Kidney (tissue), 14 donors: ENCODE measurements around the gene GNG4. TPM values are rescaled to one million over a fixed set of nuclear protein-coding genes. Genes with fewer than 3 reads are reported as not detected.

Experiments used
- DNase-seq, 5 donors: peaks; one replicate each; pipeline ENCODE4 v3.0.0-alpha.2; 2013 to 2020
- FAIRE-seq: peaks from 2 replicates; lab custom pipeline; 2012; peaks lifted over from hg19 to GRCh38; lab: Jason Lieb, UNC
- H3K27ac ChIP-seq, 2 donors: one replicate each; pipeline ENCODE4 v1.7.0; 2013; ENCODE audit warnings: low read depth in 2 of 2, low read length in 2 of 2, inconsistent platforms in 1 of 2
- H3K27me3 ChIP-seq: one replicate; pipeline ENCODE4 v1.7.1; 2013; ENCODE audit warnings: low read length, inconsistent platforms; ENCODE audit not compliant: control insufficient read depth, insufficient read depth
- H3K36me3 ChIP-seq, 3 donors: one replicate each; pipeline versions ENCODE4 v1.7.0 to v1.7.1; 2013; ENCODE audit warnings: low read length in 3 of 3, control low read depth in 1 of 3, inconsistent platforms in 1 of 3; ENCODE audit not compliant: insufficient read depth in 3 of 3, control insufficient read depth in 2 of 3
- H3K4me1 ChIP-seq, 3 donors: one replicate each; pipeline versions ENCODE4 v1.7.0 to v1.7.1; 2013; ENCODE audit warnings: low read length in 3 of 3, inconsistent platforms in 1 of 3, low read depth in 1 of 3; ENCODE audit not compliant: control insufficient read depth in 2 of 3, insufficient read depth in 2 of 3
- H3K4me3 ChIP-seq, 3 donors: one replicate each; pipeline versions ENCODE4 v1.7.0 to v1.8.1; 2013; ENCODE audit warnings: low read length in 3 of 3, control low read depth in 1 of 3, inconsistent platforms in 1 of 3
- H3K9ac ChIP-seq, 3 donors: one replicate each; pipeline versions ENCODE4 v1.7.0 to v1.7.1; 2013; ENCODE audit warnings: low read length in 3 of 3, control low read depth in 1 of 3, inconsistent platforms in 1 of 3
- H3K9me3 ChIP-seq, 3 donors: one replicate each; pipeline versions ENCODE4 v1.7.0 to v1.7.1; 2013; ENCODE audit warnings: low read length in 3 of 3, control low read depth in 1 of 3, inconsistent platforms in 1 of 3; ENCODE audit not compliant: control insufficient read depth in 2 of 3, insufficient read depth in 1 of 3
- CTCF ChIP-seq: IDR thresholded peaks from 3 replicates; pipeline ENCODE4 v1.5.1; 2012; ENCODE audit warnings: mild to moderate bottlenecking, moderate library complexity, borderline replicate concordance; ENCODE audit not compliant: insufficient read depth; ENCODE audit errors: extremely low read depth
- intact Hi-C: fragments of 100-400 bp; cut with DNase I; formaldehyde crosslinking; loops from one replicate; pipeline ENCODE4 v1.11.1; 2022
- polyA plus RNA-seq: library from polyadenylated mRNA; stranded (reverse); fragments of 350-450 nt; fragmentation: Illumina TruSeq; extraction: RNeasy Lipid Tissue Mini Kit (QIAGEN cat#74804); gene quantifications from one replicate; pipeline ENCODE4 v1.2.3, GENCODE V29; 2014; ENCODE audit warnings: low read depth, low replicate concordance; ENCODE audit not compliant: insufficient read depth
- total RNA-seq: library from RNA; stranded (reverse); fragmentation: NEBNext Ultra II Directional; extraction: Animal tissue kit (Norgen Biotek cat#: 25700); gene quantifications from one replicate; pipeline ENCODE4 v1.2.1, GENCODE V29; 2021
- donor health status: control.
- donor health status: control.
- donor health status: control.
- donor health status: control.
- donor health status: control.
- donor health status: DM: yes; HTN: yes; CAD: no.
- donor health status: Normal renal cell carcinoma (clear cell type).

GNG4 gene
- total and polyA plus RNA-seq, 2 donors from 2014 or later = 4.5 TPM; not detected in 1

- H3K4me1 ChIP-seq = no peaks in the 10 kb centered on the region
- no peak overlapping the region for H3K27ac ChIP-seq
- H3K27me3 ChIP-seq = no peaks in the 10 kb centered on the region
- H3K9ac ChIP-seq = no peak overlapping the region
- intact Hi-C loops = no loop called here
- H3K4me3 ChIP-seq = no peak overlapping the region
- no peak for DNase-seq
- FAIRE-seq = no peak
- no peaks in the 10 kb centered on the region for H3K36me3 ChIP-seq
- H3K9me3 ChIP-seq = no peaks in the 10 kb centered on the region
- no peak for TF ChIP-seq CTCF
Measured at GRCh38 chr1:235567812-235568503, 81.6 kb downstream of the GNG4 start.

DNA sequence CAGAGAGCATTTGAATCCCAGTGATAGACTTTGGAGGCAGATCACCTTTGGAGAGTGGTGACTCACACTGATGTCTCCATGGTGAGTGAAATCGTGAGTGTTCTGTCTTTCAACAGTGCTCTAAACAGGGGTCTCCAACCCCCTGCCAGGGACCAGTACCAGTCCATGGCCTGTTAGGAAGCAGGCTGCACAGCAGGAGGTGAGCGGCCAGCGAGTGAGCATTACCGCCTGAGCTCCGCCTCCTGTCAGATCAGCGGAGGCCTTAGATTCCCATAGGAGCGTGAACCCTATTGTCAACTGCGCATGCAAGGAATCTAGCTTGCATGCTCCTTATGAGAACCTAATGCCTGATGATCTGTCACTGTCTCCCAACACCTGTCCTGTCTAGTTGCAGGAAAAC, 83.5 kb downstream of the GNG4 start:
- FAIRE-seq (no peak), DNase-seq (no peak)
- Histone ChIP-seq H3K4me3 (no peak overlapping the region), H3K4me1 (no peaks in the 10 kb centered on the region), H3K27ac (no peak overlapping the region), H3K9ac (no peak overlapping the region), H3K27me3 (no peaks in the 10 kb centered on the region), H3K9me3 (peaks cover 0 to 2% (median 0%) of the 10 kb centered on the region in 3 donors), H3K36me3 (no peaks in the 10 kb centered on the region)
- TF ChIP-seq CTCF = no peak
- intact Hi-C loops = no loop called here

DNA sequence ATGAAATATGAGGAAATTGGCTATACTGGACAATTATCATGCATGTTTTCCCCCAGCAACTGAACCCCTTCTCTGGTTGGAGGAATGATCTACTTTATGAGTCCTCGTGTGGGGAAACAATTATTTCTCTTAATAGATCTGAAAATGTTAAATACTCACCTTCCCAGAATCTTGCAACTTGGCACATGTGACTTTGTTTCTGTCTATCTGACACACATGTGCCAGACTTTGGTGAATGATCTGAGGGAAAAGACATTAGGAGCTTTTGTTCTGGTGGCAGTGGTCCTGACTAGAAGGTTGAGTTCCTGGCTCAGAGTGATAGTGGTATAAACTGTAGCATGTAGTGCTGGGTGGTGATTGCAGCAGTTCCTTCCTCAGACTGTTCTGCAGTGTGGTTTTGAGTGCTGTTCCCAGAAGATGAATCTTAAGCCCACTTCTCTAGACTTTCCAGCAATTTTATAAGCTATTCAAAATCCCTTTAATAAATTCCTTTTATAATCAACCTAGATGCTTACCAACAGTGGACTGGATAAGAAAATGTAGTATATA, 86.0 kb downstream of the GNG4 start:
- Histone ChIP-seq H3K9me3 (peaks cover 0 to 2% (median 0%) of the 10 kb centered on the region in 3 donors), H3K27ac (no peak overlapping the region), H3K9ac (no peak overlapping the region), H3K4me3 (no peak overlapping the region), H3K4me1 (no peaks in the 10 kb centered on the region), H3K36me3 (no peaks in the 10 kb centered on the region), H3K27me3 (no peaks in the 10 kb centered on the region)
- DNase-seq (no peak), FAIRE-seq (no peak)
- intact Hi-C loops = no loop called here
- no peak for TF ChIP-seq CTCF
